ENCODE data around the gene LCE2B. TPM values are rescaled to one million over a fixed set of nuclear protein-coding genes. Genes with fewer than 3 reads are reported as not detected.
"Not testable (repeated sequence)": the region's sequence is repeated elsewhere in the genome, so short reads cannot be mapped to it uniquely, and the experiment has no call there.

LCE2B gene
- total RNA-seq, 1 donor from 2014 or later: not detected

GRCh38 chr1:152667648-152668047, 18.3 kb upstream of the LCE2B start:
- Histone ChIP-seq H3K36me3 (no peaks in the 10 kb centered on the region), H3K4me3 (no peak overlapping the region), H3K9ac (no peak overlapping the region), H3K4me1 (no peaks in the 10 kb centered on the region), H2AFZ (replicated peaks) (no peak overlapping the region), H3K4me2 (no peak overlapping the region), H3K27me3 (no peaks in the 10 kb centered on the region), H3F3A (ENCODE audit: low read depth) (no peaks in the 10 kb centered on the region), H3K27ac (no peak overlapping the region), H4K20me1 (ENCODE audit: low read depth) (no peaks in the 10 kb centered on the region), H3K79me2 (ENCODE audit: low read depth) (no peaks in the 10 kb centered on the region), H3K9me3 (ENCODE audit: low read depth) (peaks cover 24% of the 10 kb centered on the region)
- Mint-ChIP-seq H3K27me3 (ENCODE audit: insufficient read depth, low read depth) (peaks cover 4% of the 10 kb centered on the region), H3K4me3 (no peak overlapping the region), H3K9me3 (peaks cover 31% of the 10 kb centered on the region), H3K27ac (no peak overlapping the region), H3K4me1 (no peaks in the 10 kb centered on the region), H3K36me3 (no peaks in the 10 kb centered on the region)
- TF ChIP-seq EZH2 (IDR thresholded peaks at IDR 0.05): no peak
- no peak for TF ChIP-seq CTCF (IDR thresholded peaks at IDR 0.05)
- no peak for TF ChIP-seq EZH2phosphoT487 (IDR thresholded peaks at IDR 0.05)
- no peak for DNase-seq (ENCODE audit: low spot score)

DNA sequence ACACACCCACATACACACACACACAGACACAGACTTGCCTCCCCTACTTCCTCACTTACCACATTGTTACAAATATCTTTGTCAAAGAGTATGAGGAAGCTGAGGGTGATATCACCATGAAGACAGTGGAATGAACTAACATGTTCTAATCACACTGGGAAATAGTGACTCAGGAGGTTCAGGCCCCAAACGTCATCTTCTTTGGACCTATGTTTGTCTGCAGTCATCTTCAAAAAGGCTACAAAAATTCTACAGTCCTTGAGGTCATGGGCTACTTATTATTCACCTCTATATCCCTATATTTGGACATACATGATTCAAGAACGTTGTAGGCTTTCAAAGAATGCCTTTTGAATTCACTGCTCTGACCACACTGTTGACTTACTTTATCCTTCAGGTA, 12.9 kb upstream of the LCE2B start:
- H3K79me2 ChIP-seq (ENCODE audit: low read depth): no peaks in the 10 kb centered on the region
- Mint-ChIP-seq H3K9me3 (peaks cover 24% of the 10 kb centered on the region), H3K4me1 (no peaks in the 10 kb centered on the region), H3K27ac (no peak overlapping the region), H3K27me3 (ENCODE audit: insufficient read depth, low read depth) (peaks cover 8% of the 10 kb centered on the region), H3K36me3 (no peaks in the 10 kb centered on the region), H3K4me3 (no peak overlapping the region)
- H3K4me1 ChIP-seq: no peaks in the 10 kb centered on the region
- no peak overlapping the region for H3K9ac ChIP-seq
- no peak overlapping the region for H2AFZ ChIP-seq (replicated peaks)
- no peak for DNase-seq (ENCODE audit: low spot score)
- peaks cover 35% of the 10 kb centered on the region for H3K9me3 ChIP-seq (ENCODE audit: low read depth)
- H3K27ac ChIP-seq: no peak overlapping the region
- H3K27me3 ChIP-seq: no peaks in the 10 kb centered on the region
- H3K4me2 ChIP-seq: no peak overlapping the region
- no peaks in the 10 kb centered on the region for H3F3A ChIP-seq (ENCODE audit: low read depth)
- H3K36me3 ChIP-seq: no peaks in the 10 kb centered on the region
- no peaks in the 10 kb centered on the region for H4K20me1 ChIP-seq (ENCODE audit: low read depth)
- H3K4me3 ChIP-seq: no peak overlapping the region
- TF ChIP-seq EZH2 (IDR thresholded peaks at IDR 0.05) (no peak), EZH2phosphoT487 (IDR thresholded peaks at IDR 0.05) (no peak), CTCF (IDR thresholded peaks at IDR 0.05) (no peak)

DNA sequence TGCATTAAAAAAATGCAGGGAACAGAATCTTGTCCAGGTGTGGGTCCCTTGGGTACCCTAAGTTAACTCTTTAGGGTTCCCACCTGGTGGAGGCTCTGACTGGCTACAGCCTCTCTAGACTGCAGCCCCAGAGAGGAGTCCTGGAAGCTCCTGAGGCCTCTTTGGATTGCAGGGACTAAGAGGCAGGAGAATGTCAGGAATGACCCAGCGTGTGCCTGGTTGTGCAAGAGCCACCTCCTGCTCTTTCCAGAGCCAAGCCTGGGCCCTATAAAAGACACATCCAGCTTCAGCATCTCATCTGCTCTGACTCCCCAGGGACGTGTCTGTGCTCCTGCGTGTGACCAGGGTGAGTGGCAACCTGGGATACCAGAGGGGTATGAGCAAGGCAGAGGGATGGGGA, 10.9 kb upstream of the LCE2B start, which contains the start of gene LCE2C:
Gene LCE2C, plus strand, starts transcription at position 297 of the 400 bp plus-strand sequence. CDS start 737 bp downstream, outside the sequence.
- not testable (repeated sequence) for H4K20me1 ChIP-seq (ENCODE audit: low read depth); H3K4me2 ChIP-seq; H3K4me1 ChIP-seq; H3F3A ChIP-seq (ENCODE audit: low read depth); H3K79me2 ChIP-seq (ENCODE audit: low read depth); H3K27me3 ChIP-seq; H3K36me3 Mint-ChIP-seq; H3K27me3 Mint-ChIP-seq (ENCODE audit: insufficient read depth, low read depth); H3K9ac ChIP-seq; H3K4me3 Mint-ChIP-seq; H3K4me1 Mint-ChIP-seq; H3K36me3 ChIP-seq; DNase-seq (ENCODE audit: low spot score); H2AFZ ChIP-seq (replicated peaks); H3K27ac Mint-ChIP-seq; H3K27ac ChIP-seq; H3K4me3 ChIP-seq
- H3K9me3 Mint-ChIP-seq: peaks cover 23% of the 10 kb centered on the region
- H3K9me3 ChIP-seq (ENCODE audit: low read depth): peaks cover 25% of the 10 kb centered on the region

GRCh38 chr1:152679459-152679858, 6.5 kb upstream of the LCE2B start:
- Mint-ChIP-seq H3K27ac (no peak overlapping the region), H3K4me1 (no peaks in the 10 kb centered on the region), H3K27me3 (ENCODE audit: insufficient read depth, low read depth) (peaks cover 6% of the 10 kb centered on the region), H3K36me3 (no peaks in the 10 kb centered on the region), H3K9me3 (peaks cover 24% of the 10 kb centered on the region), H3K4me3 (no peak overlapping the region)
- H3F3A ChIP-seq (ENCODE audit: low read depth): no peaks in the 10 kb centered on the region
- TF ChIP-seq CTCF (IDR thresholded peaks at IDR 0.05) (no peak), EZH2 (IDR thresholded peaks at IDR 0.05) (no peak), EZH2phosphoT487 (IDR thresholded peaks at IDR 0.05) (no peak)
- H3K4me2 ChIP-seq: no peak overlapping the region
- H3K79me2 ChIP-seq (ENCODE audit: low read depth): no peaks in the 10 kb centered on the region
- H3K36me3 ChIP-seq: no peaks in the 10 kb centered on the region
- H3K4me1 ChIP-seq: no peaks in the 10 kb centered on the region
- no peak overlapping the region for H3K9ac ChIP-seq
- no peaks in the 10 kb centered on the region for H4K20me1 ChIP-seq (ENCODE audit: low read depth)
- no peak overlapping the region for H2AFZ ChIP-seq (replicated peaks)
- no peak overlapping the region for H3K4me3 ChIP-seq
- H3K27me3 ChIP-seq: no peaks in the 10 kb centered on the region
- no peak overlapping the region for H3K27ac ChIP-seq
- H3K9me3 ChIP-seq (ENCODE audit: low read depth): peaks cover 5% of the 10 kb centered on the region
- no peak for DNase-seq (ENCODE audit: low spot score)
